LNCAP (cell line): ENCODE data around the gene RAVER1.

Experiments used
- CTCF ChIP-seq: fragments of 450-650 bp; IDR thresholded peaks from 2 replicates; pipeline ENCODE4 v1.5.1; 2017; ENCODE audit warnings: mild to moderate bottlenecking

RAVER1 gene

GRCh38 chr19:10352764-10353671 is 19.7 kb upstream of the RAVER1 start:
- no peak for TF ChIP-seq CTCF

- no peak for TF ChIP-seq CTCF
These were observed 13.2 kb upstream of the RAVER1 start for GRCh38 chr19:10346509-10346908.

- TF ChIP-seq CTCF, result no peak
These were observed 11.5 kb upstream of the RAVER1 start for GRCh38 chr19:10344780-10345179.

- no peak for TF ChIP-seq CTCF
These were observed 10.2 kb upstream of the RAVER1 start for GRCh38 chr19:10343495-10343894.

- TF ChIP-seq CTCF, result no peak
These were observed 6.6 kb upstream of the RAVER1 start for GRCh38 chr19:10339977-10340376.

DNA sequence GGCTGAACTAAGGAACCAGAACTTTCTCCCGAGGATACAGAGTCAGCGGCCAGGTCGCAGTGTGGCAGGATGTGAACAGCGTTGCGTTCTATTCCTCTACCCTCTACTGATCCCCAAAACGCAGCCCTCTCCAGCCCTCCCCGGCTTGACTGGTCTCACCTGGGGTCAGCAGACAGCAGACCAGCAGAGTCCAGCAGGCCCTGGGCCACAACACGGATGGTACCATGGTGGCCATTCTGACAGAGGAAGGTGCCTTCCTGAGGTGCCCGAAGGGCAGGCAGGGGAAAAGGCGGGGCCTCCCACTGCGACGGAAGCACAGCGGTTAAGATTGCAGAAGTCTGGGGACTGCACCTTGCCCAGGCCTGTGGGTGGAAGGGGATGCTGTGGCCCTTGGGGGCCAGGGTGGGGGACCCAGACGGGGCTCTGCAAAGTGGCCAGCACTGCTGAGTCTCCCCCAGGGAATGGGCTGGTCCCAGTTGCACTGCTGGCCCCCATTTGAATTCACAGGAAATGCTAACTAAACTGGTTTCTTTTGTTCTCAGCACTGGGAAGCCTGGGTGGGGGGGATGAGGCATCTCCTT is 6.1 kb upstream of the RAVER1 start, which contains the start of gene ICAM3:
Gene ICAM3 (minus strand): TSS at position 245 of the 581 bp plus-strand sequence. CDS start 10 bp downstream, at position 235.
- no peak for TF ChIP-seq CTCF

GRCh38 chr19:10338940-10339339 is 5.6 kb upstream of the RAVER1 start:
- TF ChIP-seq CTCF, result no peak
